Ammon's horn (tissue), 1 donor: ENCODE measurements around the gene GHRL.

Experiments
- DNase-seq: peaks from one replicate; pipeline ENCODE4 v3.0.0-alpha.2; 2016; ENCODE audit warnings: low spot score

GHRL gene

DNA sequence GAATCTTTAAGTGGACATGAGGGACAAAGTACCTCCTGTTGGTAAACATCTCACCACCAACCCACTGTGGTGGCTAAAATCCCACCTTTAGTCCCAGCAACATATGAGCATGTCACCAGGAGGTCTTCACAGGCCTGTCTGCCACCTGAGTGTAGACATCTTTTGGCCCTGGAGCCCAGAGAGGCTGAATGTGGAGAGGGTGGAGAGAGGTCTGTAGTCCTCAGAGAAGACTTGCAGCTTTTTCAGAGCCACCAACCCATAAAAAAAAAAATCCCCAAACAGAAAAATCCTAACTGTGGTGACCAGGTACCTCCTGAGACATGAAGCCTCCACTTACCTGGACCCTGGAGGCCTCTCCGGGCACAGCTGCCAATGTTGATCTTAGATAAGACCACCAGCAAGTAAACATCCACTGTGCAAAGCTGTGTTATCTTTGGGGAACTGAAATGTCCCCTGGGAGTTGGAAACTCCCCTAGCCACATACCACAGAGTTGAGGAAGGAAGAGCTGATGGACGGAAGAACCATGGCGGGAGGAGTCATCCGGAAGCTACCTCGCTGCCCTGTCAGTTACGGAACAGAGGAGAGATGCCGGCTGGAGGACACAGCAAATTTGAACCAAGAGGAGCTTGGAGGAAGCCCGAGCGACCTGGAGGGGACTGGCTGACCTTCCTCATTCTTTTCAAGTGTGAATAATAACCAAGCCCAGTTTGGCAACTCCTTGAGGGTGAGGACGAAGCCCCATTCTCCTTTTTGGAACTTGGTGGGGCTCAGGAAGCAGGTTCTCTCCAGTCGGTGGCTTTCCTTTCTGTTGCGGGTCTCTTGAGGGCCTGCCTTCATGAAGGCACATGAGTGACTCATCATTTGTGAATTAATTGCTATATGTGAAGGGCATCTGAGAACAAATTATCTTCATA, at the start of gene GHRL:
Gene GHRL (minus strand): TSS at position 443 of the 915 bp plus-strand sequence. CDS start 2,767 bp downstream, outside the sequence.
- peak; percentile 42 for DNase-seq

DNA sequence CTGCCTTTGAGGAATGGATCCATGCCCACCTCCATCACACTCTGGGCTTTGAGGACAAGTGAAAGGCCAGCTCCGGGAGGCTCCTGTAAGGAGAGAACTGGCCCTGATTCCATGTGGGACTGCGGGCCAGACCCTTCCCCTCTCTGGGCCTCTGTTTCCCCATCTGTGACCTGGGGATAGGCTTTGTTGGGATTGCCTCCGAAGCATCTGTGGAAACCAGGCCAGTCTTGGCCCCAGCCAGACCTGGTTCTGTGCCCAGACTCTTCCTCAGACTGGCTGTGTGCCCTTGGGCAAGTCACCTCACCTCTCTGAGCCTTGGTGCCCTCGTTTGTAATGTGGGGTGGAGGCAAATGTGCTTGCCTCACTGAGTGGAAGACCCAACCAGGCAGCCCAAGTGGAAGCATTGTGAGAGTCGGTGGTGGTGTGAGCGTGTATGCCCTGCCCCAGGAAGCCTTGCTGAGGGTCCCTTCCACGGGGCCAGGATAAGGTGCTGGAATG, 49.2 kb upstream of the GHRL start:
- DNase-seq = no peak

DNA sequence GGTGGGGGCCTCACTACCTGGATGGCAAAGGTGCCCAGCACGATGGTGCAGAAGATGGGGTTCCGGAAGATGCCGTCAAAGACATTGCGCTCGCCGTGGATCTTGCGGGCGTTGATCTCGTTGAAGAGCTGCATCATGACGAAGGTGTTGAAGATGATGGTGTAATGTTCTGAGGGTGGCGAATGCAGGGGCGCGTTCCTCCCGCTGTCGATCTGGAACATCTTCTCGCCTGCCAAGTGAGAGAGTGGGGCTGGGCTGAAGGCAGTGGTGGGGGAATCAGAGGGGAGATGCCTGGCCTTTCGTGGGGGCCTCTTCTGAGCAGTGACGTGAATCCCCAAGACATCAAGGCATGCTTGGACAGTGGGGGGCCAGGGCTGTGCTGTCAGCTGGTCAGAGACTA, 47.7 kb upstream of the GHRL start:
- no peak for DNase-seq

GRCh38 chr3:10340046-10340445, 47.3 kb upstream of the GHRL start:
- DNase-seq = no peak

DNA sequence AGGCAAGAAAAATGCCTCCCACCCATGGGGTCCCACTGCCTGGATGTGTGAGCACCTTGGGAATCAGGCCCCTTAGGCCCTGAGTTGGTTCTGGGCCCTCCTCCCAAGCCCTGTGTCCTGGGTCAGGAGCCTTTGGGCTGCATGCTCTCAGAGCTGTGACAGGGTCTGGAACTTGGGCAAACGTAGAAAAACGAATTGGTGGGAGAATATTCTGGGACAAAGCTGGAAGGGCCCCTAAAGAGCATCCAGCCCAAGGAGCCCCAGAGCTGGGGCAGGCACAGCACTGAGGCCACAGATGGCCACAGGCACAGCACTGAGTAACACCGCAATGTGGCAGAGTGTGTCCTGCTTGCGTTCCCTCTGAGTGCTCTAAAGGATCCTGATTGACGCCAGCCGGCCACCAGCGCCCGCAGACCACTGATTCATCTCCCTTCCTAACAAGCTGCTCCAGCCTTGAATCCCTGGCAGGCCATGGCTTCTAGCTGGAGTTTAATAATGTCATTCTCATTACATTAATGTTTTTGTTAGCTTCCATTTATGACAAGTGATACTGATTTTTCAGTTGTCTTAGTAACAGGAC, 46.7 kb upstream of the GHRL start:
- no peak for DNase-seq

- no peak for DNase-seq
Measured at GRCh38 chr3:10338591-10339353, 46.0 kb upstream of the GHRL start.

DNA sequence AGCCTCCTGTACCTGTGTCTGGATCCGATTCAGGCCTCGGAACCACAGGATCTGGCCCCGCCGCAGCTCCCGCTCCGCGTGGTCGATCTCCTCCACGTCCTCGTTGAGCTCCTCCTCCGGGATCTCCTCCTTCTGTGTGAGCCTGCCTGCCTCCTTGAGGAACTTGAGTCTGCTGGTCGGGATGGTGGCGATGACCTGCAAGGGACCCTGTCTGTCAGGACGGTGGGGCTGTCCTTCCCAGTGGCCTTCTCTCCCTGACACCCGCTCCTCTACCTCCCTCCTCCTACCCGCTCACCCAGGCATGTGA, 45.4 kb upstream of the GHRL start:
- DNase-seq = no peak

DNA sequence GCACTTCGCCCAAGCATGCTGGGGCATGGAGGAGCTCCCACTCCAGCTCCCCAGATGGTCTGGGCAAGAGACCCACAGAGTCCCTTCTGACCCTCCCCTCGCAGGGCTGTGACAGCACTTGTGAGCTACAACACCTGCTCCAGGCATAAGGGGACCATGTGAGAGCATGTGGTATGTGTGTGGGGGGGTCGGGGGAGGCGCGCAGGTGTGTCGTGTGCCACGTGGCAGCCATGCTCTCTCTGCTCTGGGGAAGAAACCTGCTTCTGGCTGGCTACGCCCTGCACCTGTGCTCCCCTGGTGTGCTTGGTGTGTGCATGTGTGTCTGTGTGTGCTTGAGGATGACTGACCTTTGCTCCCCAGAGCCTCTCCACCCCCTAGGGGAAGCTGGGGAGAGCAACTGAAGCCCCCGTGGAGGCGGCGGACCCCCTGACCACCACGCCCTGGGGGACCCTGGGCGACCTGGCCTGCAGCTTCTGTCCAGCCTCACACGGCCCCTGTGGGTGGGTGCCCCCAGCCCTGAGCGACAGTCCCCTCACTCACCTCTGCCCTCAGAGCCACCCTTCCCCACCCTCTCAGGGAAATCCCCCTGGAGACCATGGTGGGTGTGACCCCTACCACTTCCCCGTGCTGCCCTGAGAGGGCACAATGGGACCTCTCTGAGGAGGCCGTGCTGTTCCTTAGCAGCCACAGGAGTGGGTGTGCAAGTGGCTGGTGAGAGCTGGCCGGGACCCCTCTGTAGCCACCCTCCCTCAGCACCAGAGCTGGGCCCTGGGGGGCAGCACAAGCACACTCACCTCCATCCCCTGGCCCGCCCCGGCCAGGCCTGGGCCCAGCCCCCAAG, 44.8 kb upstream of the GHRL start:
- no peak for DNase-seq

GRCh38 chr3:10336761-10337160, 44.0 kb upstream of the GHRL start:
- DNase-seq = no peak

- no peak for DNase-seq
Measured at GRCh38 chr3:10335871-10336622, 43.3 kb upstream of the GHRL start.

- DNase-seq = no peak
Measured at GRCh38 chr3:10335190-10335738, 42.5 kb upstream of the GHRL start.

DNA sequence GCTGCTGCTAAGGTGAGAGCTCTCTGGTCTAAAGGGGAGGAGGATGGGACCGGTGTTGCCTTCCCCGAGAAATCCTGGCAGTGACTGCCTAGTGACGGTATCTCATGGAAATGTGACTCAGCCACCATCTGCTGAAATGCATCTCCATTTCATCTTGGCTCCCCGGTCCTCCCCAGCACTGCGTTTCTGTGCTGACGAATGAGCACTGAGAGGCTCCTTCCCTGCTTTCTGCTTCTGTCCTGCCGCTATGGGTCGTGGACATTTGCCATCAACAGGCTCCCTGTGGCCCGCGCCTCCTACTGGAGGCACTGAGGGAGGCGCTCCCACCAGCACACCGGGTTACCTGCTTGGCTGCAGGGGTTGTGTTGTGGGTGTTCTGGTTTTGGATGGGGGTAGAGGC, 41.7 kb upstream of the GHRL start:
- DNase-seq = peak; percentile 82

- no peak for DNase-seq
Measured at GRCh38 chr3:10334042-10334441, 41.3 kb upstream of the GHRL start.

DNA sequence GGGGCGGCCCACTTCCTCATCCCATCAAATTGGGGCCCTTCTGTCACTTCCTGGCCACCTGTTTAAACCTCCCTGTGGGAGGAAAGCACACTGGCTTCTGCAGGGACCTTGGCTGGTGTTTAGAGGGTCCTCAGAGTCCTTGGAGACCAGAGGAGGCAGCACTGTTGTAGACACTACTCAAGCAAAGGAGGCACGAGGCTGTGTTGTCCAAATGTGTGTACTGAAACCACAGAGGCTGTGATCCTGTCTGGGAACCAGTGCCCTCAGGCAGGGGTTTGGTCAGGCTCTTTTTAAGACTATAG, 40.6 kb upstream of the GHRL start:
- DNase-seq = no peak

- DNase-seq = no peak
Measured at GRCh38 chr3:10332481-10333348, 40.0 kb upstream of the GHRL start.

GRCh38 chr3:10331320-10331719, 38.6 kb upstream of the GHRL start:
- DNase-seq = no peak

DNA sequence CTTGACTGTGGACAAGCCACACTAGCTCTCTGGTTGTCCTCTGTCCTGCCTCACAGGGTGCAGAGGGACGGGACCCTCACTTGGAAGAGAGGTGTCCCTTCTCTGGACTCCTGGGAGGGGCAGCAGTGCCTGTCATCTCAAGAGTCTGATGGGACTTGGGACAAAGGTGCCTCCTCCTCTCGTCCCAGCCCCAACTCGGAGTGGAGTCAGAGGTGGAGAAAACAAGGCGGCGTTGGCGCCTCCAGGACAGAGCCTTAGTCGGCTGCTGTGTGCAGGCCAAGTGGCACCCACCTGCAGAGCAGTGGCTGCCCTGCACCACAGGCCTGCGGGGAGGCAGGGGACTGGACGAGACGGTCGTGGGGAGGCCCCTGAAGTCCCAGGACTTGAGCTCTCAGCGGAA, 37.6 kb upstream of the GHRL start:
- DNase-seq = no peak

DNA sequence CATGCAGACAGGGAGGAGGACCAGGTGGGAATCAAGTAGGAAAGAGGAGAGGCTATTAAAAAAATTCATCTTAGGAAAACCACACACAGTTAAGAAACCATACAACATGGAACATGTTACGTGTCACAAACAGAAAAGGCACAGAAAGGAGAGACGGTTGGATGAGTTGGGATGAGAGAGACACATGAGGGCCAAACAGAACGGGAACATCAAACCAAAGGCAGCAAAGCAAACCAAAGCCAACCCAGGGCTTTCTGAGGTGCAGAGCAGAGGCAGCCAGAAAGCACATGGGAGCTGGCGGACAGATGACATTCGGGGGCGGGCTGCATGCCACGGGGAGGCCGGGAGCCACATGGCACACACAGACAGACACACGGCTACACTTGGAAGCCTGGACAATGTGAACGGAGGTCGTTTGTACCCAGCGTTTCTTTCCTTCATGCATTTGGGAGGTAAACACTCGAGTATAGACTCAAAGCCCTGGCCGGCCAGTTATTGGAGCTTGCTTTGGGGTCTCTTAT, 36.8 kb upstream of the GHRL start:
- DNase-seq = no peak

DNA sequence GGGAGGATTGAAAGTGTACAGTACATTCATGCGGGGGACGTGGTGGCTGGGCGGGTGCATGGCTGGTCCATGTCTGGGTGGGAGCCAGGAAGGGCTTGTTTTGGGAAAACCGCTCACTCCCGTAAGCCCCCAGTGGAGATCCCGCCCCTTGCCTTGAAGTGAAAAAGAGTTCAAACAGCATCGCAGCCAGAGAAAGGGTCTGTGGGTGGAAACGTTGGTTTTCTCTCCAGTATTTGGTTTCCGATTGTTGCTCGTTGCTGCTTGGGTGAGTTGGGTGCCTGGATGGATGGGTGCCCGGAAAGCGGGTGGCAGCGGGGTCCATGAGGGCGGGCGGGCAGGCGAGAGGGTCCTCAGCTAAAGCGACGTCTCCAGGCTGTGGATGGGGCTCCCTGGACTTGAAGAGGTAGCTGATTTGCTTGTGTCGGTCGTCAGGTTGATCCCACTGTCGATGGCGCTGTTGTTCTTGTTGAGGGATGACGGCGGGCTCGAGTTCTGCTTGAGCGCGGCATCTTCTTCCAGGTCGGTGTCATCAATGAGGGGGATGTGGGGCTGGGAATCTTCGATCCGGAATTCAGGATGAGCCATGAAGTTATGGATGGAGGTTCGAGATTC, 35.8 kb upstream of the GHRL start:
- DNase-seq = no peak
